GM12873 (cell line): ENCODE results near the gene MOSPD3.

Source experiments
- TF ChIP-seq, protein P1 (sequence below): IDR thresholded peaks from 2 replicates; pipeline ENCODE4 v1.5.1; 2012; ENCODE audit warnings: low read depth, mild to moderate bottlenecking, moderate library complexity, low read length, control low read depth; ENCODE audit not compliant: insufficient read depth; ENCODE audit errors: missing control alignments

MOSPD3 gene

DNA sequence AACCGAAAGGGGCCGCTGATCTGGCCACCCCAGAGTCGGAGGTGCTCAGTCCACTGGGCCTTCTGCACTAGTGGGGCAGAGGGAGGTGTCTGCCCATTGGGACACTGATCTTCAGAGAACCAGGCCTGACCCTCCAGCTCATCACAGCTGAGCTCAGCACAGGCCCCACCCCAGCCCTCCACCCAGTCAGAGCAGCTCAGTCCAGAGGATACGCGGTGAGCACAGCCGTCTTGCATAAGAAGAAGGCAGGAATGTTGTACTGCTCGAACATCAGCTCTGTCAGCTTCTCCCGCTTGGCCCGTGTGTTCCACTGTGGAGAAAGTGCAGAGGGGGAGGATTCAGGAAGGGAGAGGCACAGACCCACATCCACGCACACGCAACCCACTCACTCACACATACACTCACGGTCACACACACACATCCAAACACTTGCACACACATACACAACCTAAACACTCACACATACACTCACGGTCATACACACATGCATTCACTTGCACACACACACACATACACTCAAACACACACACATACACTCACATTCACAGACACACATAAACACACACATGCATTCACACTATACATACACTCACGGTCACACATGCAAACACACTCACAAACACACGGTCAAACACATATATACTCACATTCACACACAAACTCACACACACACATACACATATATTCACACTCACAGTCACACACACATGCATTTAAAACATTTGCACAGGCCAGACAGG lies 37.7 kb downstream of the MOSPD3 start:
- TF ChIP-seq, protein P1, sequence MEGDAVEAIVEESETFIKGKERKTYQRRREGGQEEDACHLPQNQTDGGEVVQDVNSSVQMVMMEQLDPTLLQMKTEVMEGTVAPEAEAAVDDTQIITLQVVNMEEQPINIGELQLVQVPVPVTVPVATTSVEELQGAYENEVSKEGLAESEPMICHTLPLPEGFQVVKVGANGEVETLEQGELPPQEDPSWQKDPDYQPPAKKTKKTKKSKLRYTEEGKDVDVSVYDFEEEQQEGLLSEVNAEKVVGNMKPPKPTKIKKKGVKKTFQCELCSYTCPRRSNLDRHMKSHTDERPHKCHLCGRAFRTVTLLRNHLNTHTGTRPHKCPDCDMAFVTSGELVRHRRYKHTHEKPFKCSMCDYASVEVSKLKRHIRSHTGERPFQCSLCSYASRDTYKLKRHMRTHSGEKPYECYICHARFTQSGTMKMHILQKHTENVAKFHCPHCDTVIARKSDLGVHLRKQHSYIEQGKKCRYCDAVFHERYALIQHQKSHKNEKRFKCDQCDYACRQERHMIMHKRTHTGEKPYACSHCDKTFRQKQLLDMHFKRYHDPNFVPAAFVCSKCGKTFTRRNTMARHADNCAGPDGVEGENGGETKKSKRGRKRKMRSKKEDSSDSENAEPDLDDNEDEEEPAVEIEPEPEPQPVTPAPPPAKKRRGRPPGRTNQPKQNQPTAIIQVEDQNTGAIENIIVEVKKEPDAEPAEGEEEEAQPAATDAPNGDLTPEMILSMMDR = no peak

DNA sequence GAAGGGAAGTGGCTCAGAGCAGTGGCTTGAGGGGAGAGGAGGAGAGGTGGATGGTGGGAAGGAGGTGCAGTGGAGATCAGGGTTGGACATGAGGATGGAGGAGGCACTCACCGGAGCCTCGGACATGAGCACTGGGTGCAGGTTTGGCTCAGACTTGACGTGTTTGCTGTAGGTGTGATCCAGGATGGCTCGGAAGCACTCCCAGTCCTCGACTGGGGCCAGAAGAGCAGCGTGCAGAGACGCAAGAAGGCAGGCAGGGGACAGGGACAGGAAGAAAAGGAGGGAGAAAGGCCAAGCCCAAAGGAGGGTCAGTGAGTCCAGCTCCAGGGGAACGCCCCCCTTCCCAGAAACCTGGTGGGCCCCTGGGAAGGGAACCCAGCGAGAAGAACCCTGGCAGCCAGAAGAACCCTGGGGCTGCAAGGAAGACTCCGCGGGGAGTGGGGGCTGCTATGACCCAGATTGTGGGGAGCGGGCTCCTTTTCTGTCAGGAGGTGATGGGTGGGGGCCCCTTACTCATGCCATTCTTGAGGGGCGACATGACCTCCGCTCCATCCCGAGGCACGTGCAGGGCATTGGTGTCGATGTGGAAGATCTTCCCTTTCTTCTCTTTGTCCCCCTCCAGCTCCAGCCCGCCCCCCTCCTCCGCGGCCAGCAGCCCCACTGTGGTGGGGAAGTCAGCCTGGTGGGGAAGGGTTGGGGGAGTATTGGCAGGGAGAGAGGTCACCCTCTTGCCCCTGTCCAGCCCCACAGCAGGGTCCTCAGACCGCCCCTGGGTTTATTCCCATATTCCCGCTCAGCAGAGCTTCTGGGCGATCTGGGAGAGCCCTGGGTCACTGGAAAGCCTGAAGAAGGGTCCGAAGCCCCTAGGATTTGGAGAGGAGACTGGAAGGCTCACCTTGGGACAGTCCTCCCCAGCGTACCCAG lies 42.8 kb downstream of the MOSPD3 start:
- TF ChIP-seq, protein P1 = no peak

DNA sequence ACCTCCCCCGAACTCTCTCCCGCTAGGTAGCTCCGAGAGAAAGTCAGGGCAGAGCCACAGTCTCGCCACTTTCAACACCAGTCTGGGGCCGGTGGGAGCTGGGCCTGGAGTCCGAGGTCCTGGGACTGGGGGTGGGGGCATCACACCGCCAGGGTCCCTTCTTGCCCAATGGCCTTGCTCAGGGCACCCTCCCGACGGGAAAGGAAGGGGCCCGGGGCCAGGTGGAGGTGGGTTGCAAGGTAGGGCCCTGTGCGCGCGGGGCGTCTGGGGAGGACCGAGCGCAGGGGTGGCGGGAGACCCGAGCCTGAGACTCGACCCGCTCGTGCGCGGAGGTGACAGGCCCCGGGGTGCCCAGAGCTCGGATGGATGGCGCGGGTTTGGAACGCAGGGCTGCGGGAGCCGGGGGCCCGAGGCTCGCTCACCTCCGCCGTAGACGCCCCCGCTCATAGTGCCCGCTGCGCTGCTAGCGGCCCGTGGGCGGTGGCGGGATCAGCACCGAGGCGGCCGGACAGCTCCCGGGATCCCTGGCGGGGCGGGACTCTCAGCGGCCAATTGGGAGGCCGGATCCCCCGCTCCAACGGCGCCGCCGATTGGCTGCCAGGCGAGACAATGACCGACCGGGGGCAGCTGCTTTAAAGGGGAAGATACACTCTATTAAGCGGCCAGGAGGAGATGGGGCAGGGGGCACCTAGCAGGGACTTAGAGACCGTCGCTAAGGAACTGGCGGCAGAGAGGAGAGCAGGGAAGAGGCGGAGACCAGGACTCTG lies 43.8 kb downstream of the MOSPD3 start, which contains the start of gene ACTL6B:
Gene ACTL6B, minus strand, starts transcription at position 541 of the 767 bp plus-strand sequence. Its CDS starts 94 bp downstream, at position 447.
- TF ChIP-seq, protein P1 = no peak
